Smooth muscle cell (in vitro differentiated cells): ENCODE measurements around the gene ARHGEF25. TPM values are rescaled to one million over a fixed set of nuclear protein-coding genes. Genes with fewer than 3 reads are reported as not detected.
"Not testable (repeated sequence)": the region's sequence is repeated elsewhere in the genome, so short reads cannot be mapped to it uniquely, and the experiment has no call there.

Experiments used
- DNase-seq: peaks from one replicate; lab custom pipeline; 2025; ENCODE audit not compliant: unreplicated experiment; lab: John Stamatoyannopoulos, UW
- H2AFZ ChIP-seq: fragments of 200-600 bp; sonication (generic); 2 replicates; pipeline ENCODE4 v1.6.0; 2016; ENCODE audit warnings: antibody characterized with exemption, low read depth, mild to moderate bottlenecking
- H3F3A ChIP-seq: fragments of 200-600 bp; sonication (generic); 2 replicates; pipeline ENCODE4 v1.6.0; 2017; ENCODE audit warnings: antibody characterized with exemption, low read depth
- H3K27ac ChIP-seq: fragments of 200-600 bp; sonication (generic); 2 replicates; pipeline ENCODE4 v1.5.1; 2016; ENCODE audit warnings: low read depth, mild to moderate bottlenecking
- H3K27me3 ChIP-seq: fragments of 200-600 bp; sonication (generic); 2 replicates; pipeline ENCODE4 v1.6.1; 2016; ENCODE audit warnings: low read depth, mild to moderate bottlenecking
- H3K36me3 ChIP-seq: fragments of 200-600 bp; sonication (generic); 2 replicates; pipeline ENCODE4 v1.5.1; 2016; ENCODE audit warnings: low read depth
- H3K4me1 ChIP-seq: fragments of 200-600 bp; sonication (generic); 2 replicates; pipeline ENCODE4 v1.5.1; 2016; ENCODE audit warnings: low read depth
- H3K4me2 ChIP-seq: fragments of 200-600 bp; sonication (generic); 2 replicates; pipeline ENCODE4 v1.6.0; 2016; ENCODE audit warnings: mild to moderate bottlenecking
- H3K4me3 ChIP-seq: fragments of 200-600 bp; sonication (generic); 2 replicates; pipeline ENCODE4 v1.5.1; 2016; ENCODE audit warnings: mild to moderate bottlenecking
- H3K79me2 ChIP-seq: fragments of 200-600 bp; sonication (generic); 2 replicates; pipeline ENCODE4 v1.6.0; 2016; ENCODE audit warnings: low read depth, mild to moderate bottlenecking
- H3K9ac ChIP-seq: fragments of 200-600 bp; sonication (generic); 2 replicates; pipeline ENCODE4 v1.6.0; 2016; ENCODE audit warnings: low read depth
- H3K9me3 ChIP-seq: fragments of 200-600 bp; sonication (generic); replicated peaks from 2 replicates; pipeline ENCODE4 v1.5.1; 2016; ENCODE audit warnings: low read depth
- H4K20me1 ChIP-seq: fragments of 200-600 bp; sonication (generic); 2 replicates; pipeline ENCODE4 v1.6.0; 2016; ENCODE audit warnings: low read depth
- WGBS: methylation state at CpG from one replicate; pipeline ENCODE4 v1.1.7; 2016; ENCODE audit warnings: low lambda C conversion rate; 5-methylcytosine and 5-hydroxymethylcytosine counted together
- polyA plus RNA-seq: library from polyadenylated mRNA; unstranded; fragments of >200 nt; fragmentation: Nextera tagmentation; extraction: Ambion mirVana; gene quantifications from 2 replicates; pipeline ENCODE4 v1.2.1, GENCODE V29; 2016
- total RNA-seq: library from RNA; depleted of rRNA; stranded (reverse); fragments of >200 nt; gene quantifications from 2 replicates; pipeline ENCODE4 v1.2.3, GENCODE V29; 2014
- TF ChIP-seq, protein P1 (sequence below): fragments of 200-600 bp; sonication (generic); IDR thresholded peaks from 2 replicates; pipeline ENCODE4 v1.5.1; 2017; ENCODE audit warnings: borderline replicate concordance, mild to moderate bottlenecking, antibody characterized with exemption; ENCODE audit not compliant: insufficient read depth, poor library complexity, severe bottlenecking

ARHGEF25 gene
- total and polyA plus RNA-seq, 2 experiments from 2014 or later = 3.8 to 13.9 TPM

DNA sequence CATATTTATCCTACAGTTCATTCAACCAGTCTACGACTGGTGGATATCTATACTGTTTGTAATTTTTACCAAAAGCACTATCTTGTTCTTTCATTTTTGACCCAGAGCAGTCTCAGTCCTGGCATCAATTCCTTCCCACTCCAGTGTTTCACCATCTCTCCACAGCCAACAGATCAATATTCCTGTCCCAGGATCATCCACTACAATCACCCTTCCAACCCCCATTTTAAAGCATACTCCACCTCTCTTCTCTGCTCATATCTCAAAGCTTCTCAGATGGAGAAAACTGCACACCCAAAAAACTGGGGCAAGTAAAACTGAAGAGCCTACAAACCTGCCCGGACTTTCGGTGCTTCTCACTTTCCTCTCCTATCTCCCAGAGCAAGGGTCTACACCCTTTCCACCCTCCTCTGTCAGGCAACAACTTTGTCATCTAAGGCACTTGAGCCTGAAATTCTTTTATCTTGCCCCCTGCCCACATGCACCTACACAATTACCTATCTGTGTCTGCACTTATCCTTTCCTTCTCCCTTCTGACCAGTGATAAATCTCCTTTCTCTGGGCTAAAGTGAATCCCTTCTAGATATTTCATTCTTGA is 24.3 kb upstream of the ARHGEF25 start:
- no peak overlapping the region for H3K27ac ChIP-seq
- no peak overlapping the region for H3K4me2 ChIP-seq
- no peak overlapping the region for H2AFZ ChIP-seq
- H3F3A ChIP-seq = no peaks in the 10 kb centered on the region
- H3K36me3 ChIP-seq = no peaks in the 10 kb centered on the region
- H3K9ac ChIP-seq = no peak overlapping the region
- peaks cover under 1% of the 10 kb centered on the region for H3K79me2 ChIP-seq
- peaks cover 6% of the 10 kb centered on the region for H3K4me1 ChIP-seq
- 88% methylated on average over 3 of the region's 3 CpGs for WGBS
- H3K27me3 ChIP-seq = peaks cover 17% of the 10 kb centered on the region
- no peaks in the 10 kb centered on the region for H3K9me3 ChIP-seq
- no peaks in the 10 kb centered on the region for H4K20me1 ChIP-seq
- H3K4me3 ChIP-seq = no peak overlapping the region
- TF ChIP-seq, protein P1, sequence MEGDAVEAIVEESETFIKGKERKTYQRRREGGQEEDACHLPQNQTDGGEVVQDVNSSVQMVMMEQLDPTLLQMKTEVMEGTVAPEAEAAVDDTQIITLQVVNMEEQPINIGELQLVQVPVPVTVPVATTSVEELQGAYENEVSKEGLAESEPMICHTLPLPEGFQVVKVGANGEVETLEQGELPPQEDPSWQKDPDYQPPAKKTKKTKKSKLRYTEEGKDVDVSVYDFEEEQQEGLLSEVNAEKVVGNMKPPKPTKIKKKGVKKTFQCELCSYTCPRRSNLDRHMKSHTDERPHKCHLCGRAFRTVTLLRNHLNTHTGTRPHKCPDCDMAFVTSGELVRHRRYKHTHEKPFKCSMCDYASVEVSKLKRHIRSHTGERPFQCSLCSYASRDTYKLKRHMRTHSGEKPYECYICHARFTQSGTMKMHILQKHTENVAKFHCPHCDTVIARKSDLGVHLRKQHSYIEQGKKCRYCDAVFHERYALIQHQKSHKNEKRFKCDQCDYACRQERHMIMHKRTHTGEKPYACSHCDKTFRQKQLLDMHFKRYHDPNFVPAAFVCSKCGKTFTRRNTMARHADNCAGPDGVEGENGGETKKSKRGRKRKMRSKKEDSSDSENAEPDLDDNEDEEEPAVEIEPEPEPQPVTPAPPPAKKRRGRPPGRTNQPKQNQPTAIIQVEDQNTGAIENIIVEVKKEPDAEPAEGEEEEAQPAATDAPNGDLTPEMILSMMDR = no peak
- no peak for DNase-seq

DNA sequence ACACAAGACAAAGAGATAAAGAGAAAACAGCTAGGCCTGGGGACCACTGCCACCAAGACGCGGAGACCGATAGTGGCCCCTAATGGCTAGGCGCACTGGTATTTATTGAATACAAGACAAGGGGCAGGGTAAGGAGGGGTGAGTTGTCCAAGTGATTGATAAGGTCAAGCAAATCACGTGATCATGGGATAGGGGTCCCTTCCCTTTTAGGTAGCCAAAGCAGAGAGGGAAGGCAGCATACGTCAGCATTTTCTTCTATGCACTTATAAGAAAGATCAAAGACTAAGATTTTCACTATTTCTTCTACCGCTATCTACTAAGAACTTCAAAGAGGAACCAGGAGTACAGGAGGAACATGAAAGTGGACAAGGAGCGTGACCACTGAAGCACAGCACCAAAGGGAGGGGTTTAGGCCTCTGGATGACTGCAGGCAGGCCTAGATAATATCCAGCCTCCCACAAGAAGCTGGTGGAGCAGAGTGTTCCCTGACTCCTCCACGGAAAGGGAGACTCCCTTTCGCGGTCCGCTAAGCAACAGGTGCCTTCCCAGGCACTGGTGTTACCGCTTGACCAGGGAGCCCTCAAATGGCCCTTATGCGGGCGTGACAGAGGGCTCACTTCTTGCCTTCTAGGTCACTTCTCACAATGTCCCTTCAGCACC is 22.2 kb upstream of the ARHGEF25 start:
- H3K9ac ChIP-seq, H3K79me2 ChIP-seq, H3K4me3 ChIP-seq, H3F3A ChIP-seq, H3K4me2 ChIP-seq, H3K36me3 ChIP-seq, DNase-seq, H3K9me3 ChIP-seq, H2AFZ ChIP-seq, H3K27ac ChIP-seq: not testable (repeated sequence)
- 97% methylated on average over 15 of the region's 15 CpGs for WGBS
- Histone ChIP-seq H3K27me3 (peaks cover 17% of the 10 kb centered on the region), H3K4me1 (peaks cover 11% of the 10 kb centered on the region), H4K20me1 (peaks cover 18% of the 10 kb centered on the region)

DNA sequence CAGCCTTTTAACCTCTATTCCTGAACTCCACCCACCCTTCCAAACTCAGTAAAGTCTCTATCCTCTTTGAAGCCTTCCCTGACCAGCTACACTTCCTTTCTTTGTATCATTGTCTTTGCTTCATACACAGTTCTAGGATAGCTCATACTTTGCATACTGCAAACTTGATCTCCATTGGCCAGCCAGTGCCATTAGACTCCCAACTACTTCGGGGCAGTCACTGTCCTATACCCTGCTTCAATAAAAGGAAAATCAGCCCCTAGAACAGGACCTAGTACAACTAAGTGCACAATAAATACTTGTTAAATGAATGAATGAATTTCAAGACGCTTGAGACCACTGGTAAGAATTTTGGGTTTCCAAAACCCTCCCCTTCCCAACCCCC is 20.8 kb upstream of the ARHGEF25 start:
- Histone ChIP-seq H3K36me3 (no peaks in the 10 kb centered on the region), H3K4me3 (peak overlapping the region; percentile 88), H3K9me3 (no peaks in the 10 kb centered on the region), H3K4me1 (peaks cover 11% of the 10 kb centered on the region), H3K79me2 (peaks cover 8% of the 10 kb centered on the region), H3F3A (no peaks in the 10 kb centered on the region), H3K27ac (no peak overlapping the region), H4K20me1 (peaks cover 22% of the 10 kb centered on the region), H2AFZ (peak overlapping the region; percentile 98), H3K27me3 (peaks cover 10% of the 10 kb centered on the region), H3K4me2 (peak overlapping the region; percentile 96), H3K9ac (peak overlapping the region; percentile 59)
- WGBS = 34% methylated on average over 2 of the region's 2 CpGs
- TF ChIP-seq, protein P1 = no peak
- DNase-seq = no peak

DNA sequence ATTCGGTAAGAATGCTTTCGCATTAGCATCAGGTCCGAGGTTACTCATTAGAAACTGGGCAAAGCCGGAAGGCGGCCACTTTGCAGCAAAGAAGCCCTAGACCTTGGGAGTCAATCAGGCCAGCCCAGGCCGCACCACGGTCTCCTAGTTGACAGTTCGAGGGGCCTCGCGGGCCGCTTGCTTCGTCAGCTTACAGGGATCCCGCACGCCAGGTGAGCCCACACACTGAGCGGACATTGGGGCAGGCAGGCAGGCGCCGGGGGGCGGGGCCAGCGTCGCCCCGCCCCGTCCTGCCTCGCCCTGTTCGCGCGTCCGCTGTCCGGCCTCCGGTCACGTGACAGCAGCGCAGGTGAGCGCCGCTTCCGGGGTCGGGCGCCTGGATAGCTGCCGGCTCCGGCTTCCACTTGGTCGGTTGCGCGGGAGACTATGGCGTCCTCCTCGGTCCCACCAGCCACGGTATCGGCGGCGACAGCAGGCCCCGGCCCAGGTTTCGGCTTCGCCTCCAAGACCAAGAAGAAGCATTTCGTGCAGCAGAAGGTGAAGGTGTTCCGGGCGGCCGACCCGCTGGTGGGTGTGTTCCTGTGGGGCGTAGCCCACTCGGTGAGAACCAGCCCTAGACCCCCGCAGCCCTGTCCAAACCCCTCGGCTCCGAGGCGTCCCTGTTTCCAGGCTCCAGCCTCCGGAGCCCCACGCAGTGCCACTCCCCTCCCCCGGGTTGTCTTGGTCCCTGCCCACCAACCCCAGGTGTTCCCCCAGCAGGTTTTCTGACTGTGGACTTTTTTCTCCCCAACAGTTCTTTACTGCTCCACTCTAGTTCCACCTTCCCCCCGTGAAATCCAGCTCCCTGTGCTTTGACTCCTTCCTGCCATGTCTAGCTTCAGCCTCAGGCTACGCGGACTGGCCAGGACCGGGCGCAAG is 20.1 kb upstream of the ARHGEF25 start, which contains the start of gene PIP4K2C:
TSS of gene PIP4K2C (plus strand) at position 329 of the 918 bp plus-strand sequence. CDS start at position 427, 98 bp downstream.
- TF ChIP-seq, protein P1 = no peak
- Histone ChIP-seq H3K9me3 (no peaks in the 10 kb centered on the region), H3K4me3 (peak within 1 kb of the TSS; percentile 88), H3K79me2 (peaks cover 8% of the 10 kb centered on the region), H2AFZ (peak within 1 kb of the TSS; percentile 98), H3K4me2 (peak within 1 kb of the TSS; percentile 96), H3K4me1 (peaks cover 11% of the 10 kb centered on the region), H3K9ac (peak within 1 kb of the TSS; percentile 59), H3K27ac (no peak within 1 kb of the TSS), H3K27me3 (peaks cover 10% of the 10 kb centered on the region), H4K20me1 (peaks cover 22% of the 10 kb centered on the region), H3K36me3 (no peaks in the 10 kb centered on the region), H3F3A (no peaks in the 10 kb centered on the region)
- peak; percentile 15 for DNase-seq
- 2% methylated on average over 69 of the region's 69 CpGs for WGBS
